K562 treated with DMSO at 1 percent for 24 hours (cell line): ENCODE results near the gene KCNJ10. TPM values are rescaled to one million over a fixed set of nuclear protein-coding genes. Genes with fewer than 3 reads are reported as not detected.

Experiments used
- total RNA-seq: library from RNA; unstranded; fragments of 300-600 nt; gene quantifications from 2 replicates; pipeline ENCODE4 v1.2.3, GENCODE V29; 2022; ENCODE audit warnings: low read depth; ENCODE audit not compliant: insufficient read depth

The KCNJ10 gene
- total RNA-seq, result not detected in 2 replicates

GRCh38 chr1:160069460-160070231, at the start of gene KCNJ10:
Gene KCNJ10 (minus strand): TSS chr1:160070160. CDS start chr1:160042532, 27,628 bp downstream.

DNA sequence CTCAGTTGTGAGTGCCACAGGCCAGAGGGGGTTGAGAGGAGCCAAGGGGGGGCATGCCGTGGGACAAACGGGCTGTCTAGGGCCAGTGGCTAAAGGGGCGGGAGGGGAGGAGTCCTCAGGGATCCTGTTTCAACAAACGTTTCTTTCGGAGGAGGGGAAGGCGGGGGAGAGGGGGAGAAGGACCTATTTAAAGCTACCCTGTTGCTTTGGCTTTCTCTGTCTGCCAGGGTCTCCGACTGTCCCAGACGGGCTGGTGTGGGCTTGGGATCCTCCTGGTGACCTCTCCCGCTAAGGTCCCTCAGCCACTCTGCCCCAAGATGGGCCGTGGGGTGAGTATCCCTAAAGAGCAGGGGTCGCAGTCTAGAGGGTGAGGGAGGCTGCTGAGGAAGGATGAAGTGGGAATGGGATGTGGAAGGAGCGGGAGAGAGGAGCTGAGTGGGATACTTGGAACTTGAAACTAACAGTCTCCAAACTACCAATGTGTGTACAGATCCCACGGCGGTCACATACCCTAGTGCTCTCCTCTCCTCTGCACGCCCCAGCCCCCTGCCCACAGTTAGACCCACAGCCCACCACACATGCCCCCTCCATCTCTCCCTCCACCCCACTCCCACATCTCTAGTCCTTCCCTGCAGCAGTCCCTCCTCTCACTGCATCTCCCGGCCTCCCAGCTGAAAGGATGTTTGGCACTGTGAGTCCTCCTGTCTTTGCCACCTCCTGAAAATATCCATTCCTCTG, 45.8 kb upstream of the KCNJ10 start, which contains the start of gene ATP1A2:
Gene ATP1A2 (plus strand): TSS at position 215 of the 738 bp plus-strand sequence. CDS start 103 bp downstream, at position 318.

GRCh38 chr1:160097911-160098851, 28.2 kb upstream of the KCNJ10 start, which contains the start of gene IGSF8:
Gene IGSF8 (minus strand): TSS chr1:160098619. CDS start chr1:160098472, 147 bp downstream.

DNA sequence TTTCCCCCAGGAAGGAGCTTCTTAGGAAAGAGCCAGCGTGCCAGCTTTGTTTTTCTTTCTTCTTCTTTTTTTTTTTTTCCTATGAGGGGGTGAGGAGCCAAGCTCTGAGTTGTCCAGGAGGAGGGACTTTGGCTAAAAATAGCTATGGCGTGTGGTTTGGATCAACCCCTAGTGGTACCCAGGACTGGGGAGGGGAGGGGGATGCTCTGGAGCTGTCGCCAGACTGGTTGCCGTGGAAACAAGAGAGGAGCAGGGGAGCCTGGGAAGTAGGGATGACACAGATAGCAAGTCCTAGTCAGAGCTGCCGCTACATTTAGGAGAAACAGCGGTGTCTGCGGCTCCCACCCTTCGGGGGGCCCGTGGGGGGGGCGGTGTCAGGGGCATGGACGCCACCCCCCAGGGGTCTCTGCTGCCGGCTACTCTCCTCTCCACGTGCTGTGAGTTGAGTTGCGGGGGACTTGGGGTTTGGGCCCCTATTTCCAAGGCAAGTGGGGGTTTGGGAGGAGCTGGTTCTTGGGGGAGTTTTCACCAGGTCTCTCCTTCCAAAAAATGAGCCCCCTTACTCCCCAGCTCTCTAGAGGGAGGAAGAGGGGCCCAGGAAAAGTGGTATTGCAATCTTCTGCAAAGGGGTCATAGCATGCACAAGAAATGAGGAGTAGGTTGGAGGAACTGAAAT, 11.4 kb upstream of the KCNJ10 start, which contains the start of gene KCNJ9:
Gene KCNJ9 (plus strand): TSS at position 278 of the 676 bp plus-strand sequence. CDS start 2,493 bp downstream, outside the sequence.

DNA sequence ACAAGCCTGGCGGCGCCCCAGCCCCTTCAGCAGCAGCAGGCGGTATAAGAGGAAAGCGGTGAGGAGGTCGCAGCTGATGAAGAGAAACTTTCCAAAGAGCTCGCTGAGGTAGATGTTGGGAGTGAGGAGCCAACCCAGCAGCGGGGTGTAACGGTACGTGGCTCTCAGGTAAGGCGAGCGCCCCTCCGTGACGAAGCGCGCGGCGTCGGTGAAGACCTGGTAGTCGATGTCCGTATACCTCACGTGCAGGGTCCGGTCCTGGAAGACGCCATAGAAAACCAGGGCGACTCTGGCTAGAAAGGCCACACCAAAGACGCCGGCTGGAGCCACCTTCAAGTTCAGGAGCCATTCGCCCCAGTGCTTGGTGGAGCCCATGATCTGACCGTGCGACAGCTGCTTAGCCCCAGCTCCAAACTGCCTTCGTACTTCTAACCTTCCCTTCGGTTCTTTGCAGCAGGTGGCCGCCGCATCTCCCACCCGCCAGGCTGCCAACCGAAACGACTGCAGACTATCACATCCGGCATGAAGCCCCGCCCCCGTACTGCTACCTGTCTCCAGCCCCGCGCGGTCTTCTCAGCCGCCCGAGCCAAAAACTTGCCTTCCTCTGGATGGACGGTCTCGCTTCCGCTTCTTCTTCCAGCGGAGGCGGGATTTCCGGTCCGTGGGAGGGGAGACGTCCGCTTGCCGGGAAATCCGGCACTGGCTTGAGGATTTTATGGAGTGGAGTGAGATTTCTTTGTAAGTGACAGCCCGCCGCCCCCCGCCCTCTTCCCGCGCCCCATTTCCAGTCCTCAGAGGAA, 38.4 kb downstream of the KCNJ10 start, which contains the start of gene PIGM:
Gene PIGM (minus strand): TSS at position 626 of the 800 bp plus-strand sequence. CDS start 251 bp downstream, at position 375.

DNA sequence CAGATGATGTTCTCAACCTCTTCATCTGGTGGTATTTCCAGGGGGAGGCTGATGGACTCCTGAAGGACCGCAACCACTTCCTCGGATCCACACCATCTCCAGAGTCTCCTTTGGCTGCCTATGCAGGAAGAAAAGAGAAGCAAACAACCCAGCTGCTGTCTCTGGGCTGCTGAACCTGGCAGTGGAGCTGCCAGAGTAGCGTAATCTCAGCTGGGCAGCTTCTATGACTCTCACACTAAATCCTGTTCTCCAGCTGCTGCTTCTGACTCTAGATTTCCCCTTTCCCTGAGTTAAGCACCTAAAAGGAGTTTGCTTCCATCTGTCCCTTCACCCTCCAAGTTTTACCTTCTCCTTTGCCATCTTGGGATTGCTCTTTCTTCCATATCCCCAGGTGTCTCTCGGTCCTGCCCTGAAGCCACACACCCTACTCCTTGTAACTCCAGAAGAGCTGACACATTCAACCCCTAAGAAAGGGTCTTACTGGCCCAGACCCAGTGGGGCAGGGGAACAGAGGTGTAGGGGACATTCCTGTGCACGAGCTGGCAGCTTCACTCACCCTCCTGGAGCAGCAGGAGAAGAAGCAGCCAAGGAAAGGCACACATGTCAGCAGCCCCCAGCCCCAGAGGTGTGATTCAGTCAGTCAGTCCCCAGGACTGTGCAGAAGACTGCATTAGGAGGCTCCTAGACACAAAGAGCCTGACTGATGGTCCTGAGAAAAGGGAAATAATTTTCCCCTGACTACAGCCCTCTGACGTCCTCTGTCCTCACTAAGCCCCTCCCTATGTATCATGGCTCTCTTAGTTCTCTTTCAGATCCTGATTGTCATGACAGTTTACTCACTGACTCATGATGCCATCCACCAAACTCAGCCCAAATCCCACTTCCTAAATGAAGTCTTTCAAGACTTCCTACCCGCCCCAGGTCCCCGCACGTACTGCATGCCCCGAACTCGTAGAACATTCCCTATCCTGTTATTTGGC, 116.1 kb downstream of the KCNJ10 start, which contains the start of gene SLAMF9:
Gene SLAMF9 (minus strand): TSS at position 702 of the 980 bp plus-strand sequence. CDS start 100 bp downstream, at position 602.

Other genes starting within 250 kb of the KCNJ10 start
- gene SLAMF8, start 243.3 kb downstream of the KCNJ10 start, total RNA-seq, result not detected in 2 replicates
- gene VSIG8, start 207.5 kb downstream of the KCNJ10 start, total RNA-seq, result not detected in 2 replicates
- gene CFAP45, start 170.0 kb downstream of the KCNJ10 start, total RNA-seq, result 0.63 and 0.83 TPM in 2 replicates
- gene TAGLN2, start 144.7 kb downstream of the KCNJ10 start, total RNA-seq, result 386 and 426 TPM in 2 replicates
- 0.12 and 0.39 TPM in 2 replicates for gene IGSF9, start 124.5 kb downstream of the KCNJ10 start, total RNA-seq
- gene SLAMF9, start 115.9 kb downstream of the KCNJ10 start, total RNA-seq, result not detected in 2 replicates
- 2.7 and 3.4 TPM in 2 replicates for gene PIGM, start 38.2 kb downstream of the KCNJ10 start, total RNA-seq
- not detected in 2 replicates for gene KCNJ9, start 11.4 kb upstream of the KCNJ10 start, total RNA-seq
- gene IGSF8, start 28.5 kb upstream of the KCNJ10 start, total RNA-seq, result 25.7 and 28.0 TPM in 2 replicates
- gene ATP1A2, start 45.6 kb upstream of the KCNJ10 start, total RNA-seq, result not detected in 2 replicates
- gene ATP1A4, start 81.4 kb upstream of the KCNJ10 start, total RNA-seq, result not detected in 2 replicates
- gene CASQ1, start 120.4 kb upstream of the KCNJ10 start, total RNA-seq, result 0.24 and 0.46 TPM in 2 replicates
- 74.1 and 74.8 TPM in 2 replicates for gene PEA15, start 135.2 kb upstream of the KCNJ10 start, total RNA-seq
- gene DCAF8, start 192.4 kb upstream of the KCNJ10 start, total RNA-seq, result 90.5 and 106 TPM in 2 replicates
- gene PEX19, start 215.0 kb upstream of the KCNJ10 start, total RNA-seq, result 36.2 and 38.7 TPM in 2 replicates